Ovary (tissue), 9 donors: ENCODE measurements around the gene TDP1. TPM values are rescaled to one million over a fixed set of nuclear protein-coding genes. Genes with fewer than 3 reads are reported as not detected.

ENCODE experiments used
- DNase-seq, 5 donors: peaks; one replicate each; pipeline ENCODE4 v3.0.0-alpha.2; 2019 to 2020
- H3K27ac ChIP-seq, 2 donors: fragments of 200-600 bp; one replicate each; pipeline versions ENCODE4 v1.5.1 to v1.8.0; 2019 to 2022
- H3K27me3 ChIP-seq: fragments of 200-600 bp; one replicate; pipeline ENCODE4 v1.8.0; 2022
- H3K36me3 ChIP-seq: fragments of 200-600 bp; sonication (generic); one replicate; pipeline ENCODE4 v1.5.1; 2019
- H3K4me1 ChIP-seq: one replicate; pipeline ENCODE4 v1.8.1; 2013; ENCODE audit warnings: mild to moderate bottlenecking, moderate library complexity; ENCODE audit not compliant: insufficient read depth
- H3K4me3 ChIP-seq: fragments of 200-600 bp; sonication (generic); one replicate; pipeline ENCODE4 v1.5.1; 2017
- H3K9me3 ChIP-seq, 2 donors: fragments of 200-600 bp in 1 of 2; sonication (generic) in 1 of 2; one replicate each; pipeline versions ENCODE4 v1.5.1 to v1.8.1; 2013 to 2019; ENCODE audit warnings: mild to moderate bottlenecking in 1 of 2, moderate library complexity in 1 of 2
- EP300 ChIP-seq: sonication (generic); formaldehyde crosslinking; IDR thresholded peaks from one replicate; pipeline ENCODE4 v1.6.1; 2017; ENCODE audit warnings: antibody characterized with exemption
- POLR2A ChIP-seq: fragments of 450-650 bp; IDR thresholded peaks from one replicate; pipeline ENCODE4 v1.6.1; 2017; ENCODE audit warnings: antibody characterized with exemption, mild to moderate bottlenecking, moderate library complexity
- WGBS, 3 donors: extraction: QIAGEN DNeasy Blood & Tissue Kit in 1 of 3; methylation state at CpG; one replicate each; pipeline versions ENCODE4 v1.1.5 to v1.1.7; 2013 to 2017; 5-methylcytosine and 5-hydroxymethylcytosine counted together
- intact Hi-C, 4 donors: fragments of 100-400 bp; cut with DNase I; formaldehyde crosslinking; loops; one replicate each; pipeline versions ENCODE4 v1.11.0 to v1.15.1; 2022 to 2023
- polyA plus RNA-seq, 2 donors: library from polyadenylated mRNA; stranded (reverse); fragments of 200-250 nt in 1 of 2; fragments of 350-450 nt in 1 of 2; fragmentation: Illumina TruSeq in 1 of 2; extraction: RNeasy Lipid Tissue Mini Kit (QIAGEN cat#74804) in 1 of 2; gene quantifications; one replicate each; pipeline ENCODE4 v1.2.3, GENCODE V29; 2013 to 2014
- total RNA-seq, 7 donors: library from RNA; depleted of rRNA in 2 of 7; stranded (reverse); fragments of >200 nt in 2 of 7; fragmentation: NEBNext Ultra II Directional in 3 of 7; extraction: Animal tissue kit (Norgen Biotek cat#: 25700) in 3 of 7; gene quantifications; one replicate each; pipeline versions ENCODE4 v1.1.0 to v1.2.4, GENCODE V29; 2016 to 2023
- TF ChIP-seq, protein P1 (sequence below), 3 donors: fragments of 450-650 bp in 2 of 3; fragments of 200-600 bp in 1 of 3; IDR thresholded peaks; one replicate each; pipeline versions ENCODE4 v1.5.1 to v1.8.0; 2016 to 2022; ENCODE audit warnings: antibody characterized with exemption in 3 of 3, mild to moderate bottlenecking in 1 of 3
- donor health status: DM: no; HTN: no; CAD: no; lungs with moderate emphysema.
- donor health status: DM: no; HTN: no; CAD: no.
- donor health status: Bipolar disorder and iron deficiency.
- donor health status: DM: yes; HTN: yes; CAD: no.
- donor health status: DM: no; HTN: no; CAD: no.
- donor health status: DM: yes; HTN: yes; CAD: no.

The TDP1 gene
- total and polyA plus RNA-seq, 9 donors: 5.4 to 14.5 (median 9.9) TPM

DNA sequence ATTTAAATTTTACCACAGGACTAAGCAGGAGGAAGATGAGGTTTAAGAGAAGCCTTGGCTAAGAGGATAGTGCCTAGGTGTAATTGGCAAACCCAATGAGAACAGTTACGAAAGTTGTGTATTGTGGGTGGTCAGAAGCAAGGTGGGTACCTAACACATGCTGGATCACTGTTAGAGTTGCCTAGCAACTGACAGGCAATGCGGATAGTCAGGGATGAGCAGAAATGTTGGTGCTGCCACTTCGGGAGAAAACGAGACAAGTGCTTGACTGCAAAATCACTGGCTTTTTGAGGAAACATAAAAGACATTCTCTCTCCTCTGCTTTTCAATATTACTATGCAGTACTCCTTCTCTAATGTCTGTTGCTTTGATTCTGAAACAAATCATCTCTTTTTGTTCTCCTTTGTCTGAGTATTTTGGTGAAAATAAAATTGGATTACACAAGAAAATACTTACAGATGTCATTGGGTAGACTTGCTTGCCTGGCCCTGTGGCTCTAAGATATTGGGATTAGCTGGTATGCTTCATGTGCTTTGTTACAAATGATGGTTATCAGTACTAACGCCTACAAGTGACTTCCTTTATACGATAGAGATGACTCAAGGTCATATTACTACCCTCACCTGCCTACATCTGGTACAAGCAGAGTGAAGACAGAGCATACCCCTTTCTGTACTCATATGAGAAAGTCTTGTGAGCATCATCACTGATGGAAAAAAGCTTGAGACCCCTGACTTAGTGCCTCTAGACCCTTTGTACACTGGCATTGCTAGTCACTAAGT lies 48.0 kb downstream of the TDP1 start:
- no peak for DNase-seq
- H3K36me3 ChIP-seq: no peaks in the 10 kb centered on the region
- no peaks in the 10 kb centered on the region for H3K27me3 ChIP-seq
- WGBS, 3 donors: 89 to 93% (median 91%) methylated on average over 6 of the region's 6 CpGs
- H3K4me3 ChIP-seq: no peak overlapping the region
- H3K4me1 ChIP-seq: no peaks in the 10 kb centered on the region
- TF ChIP-seq POLR2A (no peak), EP300 (no peak)
- TF ChIP-seq, protein P1, sequence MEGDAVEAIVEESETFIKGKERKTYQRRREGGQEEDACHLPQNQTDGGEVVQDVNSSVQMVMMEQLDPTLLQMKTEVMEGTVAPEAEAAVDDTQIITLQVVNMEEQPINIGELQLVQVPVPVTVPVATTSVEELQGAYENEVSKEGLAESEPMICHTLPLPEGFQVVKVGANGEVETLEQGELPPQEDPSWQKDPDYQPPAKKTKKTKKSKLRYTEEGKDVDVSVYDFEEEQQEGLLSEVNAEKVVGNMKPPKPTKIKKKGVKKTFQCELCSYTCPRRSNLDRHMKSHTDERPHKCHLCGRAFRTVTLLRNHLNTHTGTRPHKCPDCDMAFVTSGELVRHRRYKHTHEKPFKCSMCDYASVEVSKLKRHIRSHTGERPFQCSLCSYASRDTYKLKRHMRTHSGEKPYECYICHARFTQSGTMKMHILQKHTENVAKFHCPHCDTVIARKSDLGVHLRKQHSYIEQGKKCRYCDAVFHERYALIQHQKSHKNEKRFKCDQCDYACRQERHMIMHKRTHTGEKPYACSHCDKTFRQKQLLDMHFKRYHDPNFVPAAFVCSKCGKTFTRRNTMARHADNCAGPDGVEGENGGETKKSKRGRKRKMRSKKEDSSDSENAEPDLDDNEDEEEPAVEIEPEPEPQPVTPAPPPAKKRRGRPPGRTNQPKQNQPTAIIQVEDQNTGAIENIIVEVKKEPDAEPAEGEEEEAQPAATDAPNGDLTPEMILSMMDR (IDR thresholded peaks at IDR 0.05): no peak
- no peak overlapping the region for H3K27ac ChIP-seq
- intact Hi-C loops: no loop called here
- no peaks in the 10 kb centered on the region for H3K9me3 ChIP-seq

DNA sequence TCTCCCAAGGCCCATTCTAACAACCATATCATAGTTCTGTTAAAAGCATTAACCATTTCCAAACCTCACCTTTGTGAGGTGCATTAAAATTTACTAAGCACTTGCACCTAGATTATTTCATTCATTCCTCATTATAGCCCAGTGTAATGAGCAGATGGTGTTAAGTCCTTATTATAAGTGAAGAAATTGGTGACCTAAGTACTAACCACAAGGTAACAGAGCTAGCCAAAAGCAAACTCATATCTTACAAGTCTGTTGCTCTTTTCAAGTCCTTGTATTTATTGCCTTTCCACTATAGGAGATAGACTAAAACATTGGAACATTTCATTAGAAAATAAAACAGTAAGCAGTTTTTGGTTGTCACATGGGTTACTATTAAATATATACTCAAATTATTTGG lies 49.7 kb downstream of the TDP1 start:
- Histone ChIP-seq H3K4me3 (no peak overlapping the region), H3K4me1 (no peaks in the 10 kb centered on the region), H3K9me3 (no peaks in the 10 kb centered on the region), H3K27ac (no peak overlapping the region), H3K36me3 (no peaks in the 10 kb centered on the region), H3K27me3 (no peaks in the 10 kb centered on the region)
- intact Hi-C loops: no loop called here
- no peak for TF ChIP-seq POLR2A
- TF ChIP-seq, protein P1 (IDR thresholded peaks at IDR 0.05): no peak
- TF ChIP-seq EP300: no peak
- DNase-seq: no peak

DNA sequence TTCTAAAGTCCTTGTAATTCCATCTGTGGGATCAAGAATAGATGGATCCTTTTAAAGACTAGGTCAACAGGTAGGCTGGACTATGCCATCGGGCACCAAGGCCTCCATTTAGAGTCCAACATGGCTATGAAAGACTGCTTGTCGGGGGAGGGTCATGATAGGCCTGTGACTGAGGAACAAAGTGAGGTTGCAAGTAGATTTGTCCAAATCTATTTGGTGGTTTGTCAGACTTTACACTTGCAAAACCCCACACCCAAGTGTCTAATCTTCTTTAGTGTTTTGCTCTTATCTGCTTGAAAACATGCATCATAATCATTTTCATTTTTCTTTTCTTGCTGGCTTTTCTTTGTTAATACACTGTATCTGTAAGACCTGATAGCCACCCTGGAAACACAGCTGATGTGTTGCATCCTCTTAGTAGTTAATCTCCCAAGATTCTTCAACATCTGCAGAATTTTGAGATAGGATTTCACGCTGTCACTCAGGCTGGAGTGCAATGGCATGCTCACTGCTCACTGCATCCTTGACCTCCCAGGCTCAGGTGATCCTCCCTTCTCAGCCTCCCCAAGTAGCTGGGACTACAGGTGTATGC lies 50.3 kb downstream of the TDP1 start:
- Histone ChIP-seq H3K27me3 (no peaks in the 10 kb centered on the region), H3K36me3 (no peaks in the 10 kb centered on the region), H3K4me3 (no peak overlapping the region), H3K9me3 (no peaks in the 10 kb centered on the region), H3K4me1 (no peaks in the 10 kb centered on the region), H3K27ac (no peak overlapping the region)
- DNase-seq: no peak
- intact Hi-C loops: no loop called here
- WGBS, 3 donors: 92 to 95% (median 94%) methylated on average over 3 of the region's 3 CpGs
- no peak for TF ChIP-seq POLR2A

DNA sequence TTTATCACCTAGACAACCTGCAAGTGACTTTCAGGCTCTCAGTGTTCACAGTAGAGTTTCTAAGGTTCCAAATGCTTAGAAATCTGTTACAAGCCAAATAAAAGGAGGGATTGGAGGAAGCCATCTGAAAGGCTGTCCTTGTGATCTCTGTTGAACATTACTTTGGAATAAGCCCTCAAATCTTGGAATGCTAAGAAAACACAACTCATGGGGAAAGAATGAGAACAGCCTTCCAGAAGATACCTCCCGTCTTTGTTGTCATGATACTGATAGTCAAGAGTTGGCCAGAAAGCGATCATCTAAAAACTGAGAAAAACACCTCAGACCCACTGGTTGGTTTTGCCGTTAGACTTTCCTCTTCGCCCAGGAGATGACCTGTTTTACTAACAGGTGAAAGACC lies 61.6 kb downstream of the TDP1 start:
- no peaks in the 10 kb centered on the region for H3K9me3 ChIP-seq
- H3K4me3 ChIP-seq: no peak overlapping the region
- H3K36me3 ChIP-seq: no peaks in the 10 kb centered on the region
- H3K27ac ChIP-seq: no peak overlapping the region
- 44 to 67% (median 56%) methylated on average over 4 of the region's 4 CpGs for WGBS, 3 donors
- TF ChIP-seq EP300 (no peak), POLR2A (no peak)
- TF ChIP-seq, protein P1 (IDR thresholded peaks at IDR 0.05): no peak
- intact Hi-C loops: no loop called here
- no peaks in the 10 kb centered on the region for H3K27me3 ChIP-seq
- no peak for DNase-seq
- H3K4me1 ChIP-seq: no peaks in the 10 kb centered on the region

DNA sequence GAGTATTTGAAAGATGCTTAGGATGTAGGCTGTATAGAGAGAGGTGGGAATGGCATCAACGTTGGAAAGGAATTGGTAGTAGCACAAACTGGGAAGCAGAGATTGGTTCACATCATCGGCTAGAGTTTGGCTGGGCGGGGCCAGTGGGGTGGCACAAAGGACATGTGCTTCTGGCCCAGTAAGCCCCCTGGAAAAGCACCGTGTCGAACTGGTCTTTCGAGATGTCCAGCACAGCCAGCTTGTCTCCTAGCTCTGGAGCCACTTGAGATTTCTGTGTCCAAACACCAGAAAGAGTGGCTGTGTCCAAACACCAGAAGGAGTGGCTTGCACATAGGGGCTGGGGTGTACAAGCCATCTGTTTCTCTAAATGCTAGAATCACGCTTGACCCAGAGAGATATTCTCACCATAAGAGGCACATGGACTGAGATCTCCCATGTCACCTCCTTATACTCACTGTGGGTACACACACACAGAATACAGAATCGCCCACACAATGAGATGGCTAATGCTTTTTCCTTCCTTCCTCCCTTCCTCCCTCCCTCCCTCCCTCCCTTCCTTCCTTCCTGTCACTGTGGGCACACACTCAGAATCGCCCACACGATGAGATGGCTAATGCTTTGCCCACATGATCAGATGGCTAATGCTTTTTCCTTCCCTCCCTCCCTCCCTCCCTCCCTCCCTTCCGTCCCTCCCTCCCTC lies 64.2 kb downstream of the TDP1 start:
- no peaks in the 10 kb centered on the region for H3K36me3 ChIP-seq

More for the DNA sequence above, 64.2 kb downstream of the TDP1 start:
- H3K27me3 ChIP-seq: no peaks in the 10 kb centered on the region
- intact Hi-C loops: no loop called here
- H3K4me1 ChIP-seq: no peaks in the 10 kb centered on the region
- no peak overlapping the region for H3K27ac ChIP-seq
- H3K9me3 ChIP-seq: no peaks in the 10 kb centered on the region
- WGBS, 3 donors: 86 to 91% (median 88%) methylated on average over 11 of the region's 11 CpGs
- no peak for DNase-seq
- H3K4me3 ChIP-seq: no peak overlapping the region
- TF ChIP-seq, protein P1 (IDR thresholded peaks at IDR 0.05): no peak
- TF ChIP-seq EP300: no peak
- TF ChIP-seq POLR2A: no peak
